ENCODE results near the gene TJP1.

- no peak for TF ChIP-seq CTCF (IDR thresholded peaks at IDR 0.05)
- TF ChIP-seq POLR2A (IDR thresholded peaks at IDR 0.05): no peak
Measured at GRCh38 chr15:29680465-29681165, 141.7 kb downstream of the TJP1 start.

Data from lower leg skin (tissue), 3 donors.